ENCODE results near the gene C2CD2. TPM values are rescaled to one million over a fixed set of nuclear protein-coding genes. Genes with fewer than 3 reads are reported as not detected.

The C2CD2 gene
- polyA plus RNA-seq, 1 of the 3 experiments (the other 2 are of a cell fraction), result 9.7 TPM

DNA sequence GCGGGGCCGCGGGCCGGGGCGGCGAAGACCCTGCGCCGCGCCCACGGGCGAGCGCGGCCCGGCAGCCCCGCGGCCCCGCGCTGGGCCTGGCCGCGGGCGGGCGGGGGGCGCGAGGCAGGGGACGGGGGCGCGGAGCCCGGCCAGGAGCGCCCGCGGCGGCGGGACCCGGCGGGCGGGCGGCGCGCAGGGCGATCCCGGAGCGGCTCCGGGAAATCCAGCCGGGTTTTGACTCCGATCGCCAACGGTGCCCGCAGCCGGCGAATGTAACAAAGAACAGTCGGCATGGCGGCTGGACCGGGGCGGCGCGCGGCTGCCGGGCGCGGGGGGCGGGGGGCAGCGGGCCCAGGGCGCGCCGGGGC, 75.0 kb downstream of the C2CD2 start:
- Histone ChIP-seq H3K9ac (peak overlapping the region; percentile 83; the same call in 1 of the 2 replicates), H3F3A (replicated peaks; ENCODE audit: insufficient read depth) (peaks cover 9% of the 10 kb centered on the region), H3K9me2 (no peaks in the 10 kb centered on the region), H3K27ac (ENCODE audit: low read depth in 2 of 2, low read length in 1 of 2) (peak overlapping the region in 1 of 2 experiments; percentile 87; a peak in 2 of 4 replicates), H3K79me2 (ENCODE audit: insufficient read depth) (peaks cover 24% of the 10 kb centered on the region; the same call in 1 of the 2 replicates), H3K4me3 (ENCODE audit: low read depth in 2 of 2, low read length in 1 of 2) (peak overlapping the region; percentile 88 to 93), H3K9me3 (no peaks in the 10 kb centered on the region), H3K36me3 (replicated peaks in 1 of 2; ENCODE audit: control insufficient read depth in 1 of 2, insufficient read depth in 2 of 2, low read length in 1 of 2) (no peaks in the 10 kb centered on the region), H3K27me3 (ENCODE audit: insufficient read depth) (no peaks in the 10 kb centered on the region), H3K4me2 (peak overlapping the region; percentile 94; the same call in 1 of the 2 replicates), H3K4me1 (ENCODE audit: control insufficient read depth in 1 of 2, insufficient read depth in 2 of 2, low read depth in 1 of 2, low read length in 1 of 2) (peaks cover 0 to 13% of the 10 kb centered on the region in 2 experiments; a peak in 3 of 4 replicates), H2AFZ (ENCODE audit: low read depth) (no peak overlapping the region), H4K20me1 (ENCODE audit: insufficient read depth) (no peaks in the 10 kb centered on the region)
- CTCF ChIA-PET, result interaction anchor here (2.4 kb wide), 1 partner anchor 239 kb away, joined by 10 read pairs; no protein-coding TSS in a partner anchor
- no CpG with 5 or more reads among the region's 65 CpGs for WGBS (ENCODE audit: low lambda C conversion rate)
- POLR2A ChIA-PET, result interaction anchor here (0.5 to 1.6 kb wide), 2 partner anchors 9 to 24 kb away, joined by 3 to 4 read pairs; no protein-coding TSS in a partner anchor
- TF ChIP-seq JUND (IDR thresholded peaks at IDR 0.05), result 0 out of 2 replicates have a peak, but pooled peaks have one; percentile 15
- TF ChIP-seq SMC3 (IDR thresholded peaks at IDR 0.05; ENCODE audit: low read depth, low read length), result no peak
- TF ChIP-seq RXRA (IDR thresholded peaks at IDR 0.05; ENCODE audit: borderline replicate concordance, low read depth), result no peak
- no peak for TF ChIP-seq IRF3 (IDR thresholded peaks at IDR 0.05; ENCODE audit: low read depth, low read length)
- TF ChIP-seq ZBTB33 (IDR thresholded peaks at IDR 0.05; ENCODE audit: borderline replicate concordance, low read depth), result no peak
- TF ChIP-seq FOXM1 (IDR thresholded peaks at IDR 0.05; ENCODE audit: low read depth), result no peak
- TF ChIP-seq, protein P1, sequence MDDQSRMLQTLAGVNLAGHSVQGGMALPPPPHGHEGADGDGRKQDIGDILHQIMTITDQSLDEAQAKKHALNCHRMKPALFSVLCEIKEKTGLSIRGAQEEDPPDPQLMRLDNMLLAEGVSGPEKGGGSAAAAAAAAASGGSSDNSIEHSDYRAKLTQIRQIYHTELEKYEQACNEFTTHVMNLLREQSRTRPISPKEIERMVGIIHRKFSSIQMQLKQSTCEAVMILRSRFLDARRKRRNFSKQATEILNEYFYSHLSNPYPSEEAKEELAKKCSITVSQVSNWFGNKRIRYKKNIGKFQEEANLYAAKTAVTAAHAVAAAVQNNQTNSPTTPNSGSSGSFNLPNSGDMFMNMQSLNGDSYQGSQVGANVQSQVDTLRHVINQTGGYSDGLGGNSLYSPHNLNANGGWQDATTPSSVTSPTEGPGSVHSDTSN (IDR thresholded peaks at IDR 0.05), result no peak
- TF ChIP-seq, protein P2, sequence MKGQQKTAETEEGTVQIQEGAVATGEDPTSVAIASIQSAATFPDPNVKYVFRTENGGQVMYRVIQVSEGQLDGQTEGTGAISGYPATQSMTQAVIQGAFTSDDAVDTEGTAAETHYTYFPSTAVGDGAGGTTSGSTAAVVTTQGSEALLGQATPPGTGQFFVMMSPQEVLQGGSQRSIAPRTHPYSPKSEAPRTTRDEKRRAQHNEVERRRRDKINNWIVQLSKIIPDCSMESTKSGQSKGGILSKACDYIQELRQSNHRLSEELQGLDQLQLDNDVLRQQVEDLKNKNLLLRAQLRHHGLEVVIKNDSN (IDR thresholded peaks at IDR 0.05; ENCODE audit: borderline replicate concordance, low read depth), result no peak
- TF ChIP-seq TAF1 (IDR thresholded peaks at IDR 0.05; ENCODE audit: borderline replicate concordance, low read depth, low read length), result peak; percentile 46; the same call in 1 of the 2 replicates
- DNase-seq, result peak; percentile 93
